ENCODE measurements around the gene TCF7L2.

TCF7L2 gene

GRCh38 chr10:112956631-112957350 lies 6.7 kb downstream of the TCF7L2 start:
- no peak for DNase-seq (ENCODE audit: low spot score)
- TF ChIP-seq CTCF (IDR thresholded peaks at IDR 0.05; ENCODE audit: borderline replicate concordance, control extremely low read depth, extremely low read depth, insufficient read depth, missing control alignments), result no peak
- in situ Hi-C loops (cut with MboI; ENCODE audit: low sequenced_read_pairs, unreplicated experiment), result no loop called here

- in situ Hi-C loops (cut with MboI; ENCODE audit: low sequenced_read_pairs, unreplicated experiment), result no loop called here
- no peak for TF ChIP-seq CTCF (IDR thresholded peaks at IDR 0.05; ENCODE audit: borderline replicate concordance, control extremely low read depth, extremely low read depth, insufficient read depth, missing control alignments)
- no peak for DNase-seq (ENCODE audit: low spot score)
Observed at GRCh38 chr10:112957640-112958092, 7.6 kb downstream of the TCF7L2 start.

GRCh38 chr10:112958275-112958995 lies 8.4 kb downstream of the TCF7L2 start:
- in situ Hi-C loops (cut with MboI; ENCODE audit: low sequenced_read_pairs, unreplicated experiment), result no loop called here
- TF ChIP-seq CTCF (IDR thresholded peaks at IDR 0.05; ENCODE audit: borderline replicate concordance, control extremely low read depth, extremely low read depth, insufficient read depth, missing control alignments), result no peak
- no peak for DNase-seq (ENCODE audit: low spot score)

GRCh38 chr10:112959207-112959838 lies 9.3 kb downstream of the TCF7L2 start:
- no peak for DNase-seq (ENCODE audit: low spot score)
- no peak for TF ChIP-seq CTCF (IDR thresholded peaks at IDR 0.05; ENCODE audit: borderline replicate concordance, control extremely low read depth, extremely low read depth, insufficient read depth, missing control alignments)
- in situ Hi-C loops (cut with MboI; ENCODE audit: low sequenced_read_pairs, unreplicated experiment), result no loop called here

GRCh38 chr10:112960151-112960681 lies 10.2 kb downstream of the TCF7L2 start:
- TF ChIP-seq CTCF (IDR thresholded peaks at IDR 0.05; ENCODE audit: borderline replicate concordance, control extremely low read depth, extremely low read depth, insufficient read depth, missing control alignments), result no peak
- in situ Hi-C loops (cut with MboI; ENCODE audit: low sequenced_read_pairs, unreplicated experiment), result no loop called here
- DNase-seq (ENCODE audit: low spot score), result no peak

- DNase-seq (ENCODE audit: low spot score), result no peak
- in situ Hi-C loops (cut with MboI; ENCODE audit: low sequenced_read_pairs, unreplicated experiment), result no loop called here
- TF ChIP-seq CTCF (IDR thresholded peaks at IDR 0.05; ENCODE audit: borderline replicate concordance, control extremely low read depth, extremely low read depth, insufficient read depth, missing control alignments), result no peak
Observed at GRCh38 chr10:112961609-112962008, 11.6 kb downstream of the TCF7L2 start.

Data from GM13976 (cell line).